Stimulated activated naive CD8-positive, alpha-beta T cell treated with anti-CD3 and anti-CD28 coated beads, Interleukin-15, amount 100 ng/mL, for 72 hours (primary cell): ENCODE measurements around the gene MYMK.
"Not testable (repeated sequence)": the region's sequence is repeated elsewhere in the genome, so short reads cannot be mapped to it uniquely, and the experiment has no call there.

Source experiments
- ATAC-seq: fragments of 150-1000 bp; cut with Tn5 transposase; 2 replicates; pipeline ENCODE4 v1.10.0; 2021; ENCODE audit warnings: mild to moderate bottlenecking, moderate library complexity
- DNase-seq, 2 donors: peaks; one replicate each; pipeline ENCODE4 v3.0.0; 2021 to 2022
- H3K27ac Mint-ChIP-seq, 2 donors: one replicate each; pipeline ENCODE4 v1.8.0; 2022; ENCODE audit warnings: mild to moderate bottlenecking in 2 of 2, mixed read lengths in 2 of 2, moderate library complexity in 2 of 2
- H3K27me3 Mint-ChIP-seq: one replicate; pipeline ENCODE4 v1.8.0; 2022; ENCODE audit warnings: mixed read lengths
- H3K4me1 Mint-ChIP-seq: one replicate; pipeline ENCODE4 v1.8.0; 2022; ENCODE audit warnings: mild to moderate bottlenecking, mixed read lengths
- H3K4me3 Mint-ChIP-seq, 2 donors: one replicate each; pipeline ENCODE4 v1.8.0; 2022; ENCODE audit warnings: mild to moderate bottlenecking in 2 of 2, mixed read lengths in 2 of 2, moderate library complexity in 1 of 2
- H3K9me3 Mint-ChIP-seq, 2 donors: one replicate each; pipeline ENCODE4 v1.8.0; 2022; ENCODE audit warnings: mixed read lengths in 2 of 2

The MYMK gene

GRCh38 chr9:133524679-133525228 lies at the start of gene MYMK:
MYMK (minus strand) TSS chr9:133524959; CDS start chr9:133524844, 115 bp downstream.
- H3K27me3 Mint-ChIP-seq = peaks cover 13% of the 10 kb centered on the region

GRCh38 chr9:133573791-133574515 lies 49.2 kb upstream of the MYMK start:
- H3K27me3 Mint-ChIP-seq = peaks cover 39% of the 10 kb centered on the region
- peaks cover 22% of the 10 kb centered on the region for H3K4me1 Mint-ChIP-seq
- no peak overlapping the region for H3K4me3 Mint-ChIP-seq
- peak overlapping the region; percentile 13 to 51 for H3K27ac Mint-ChIP-seq
- ATAC-seq (no peak), DNase-seq (no peak)
- H3K9me3 Mint-ChIP-seq = no peaks in the 10 kb centered on the region

More at GRCh38 chr9:133524679-133525228, at the start of gene MYMK:
- Mint-ChIP-seq H3K4me3 (no peak within 1 kb of the TSS), H3K4me1 (peaks cover 8% of the 10 kb centered on the region), H3K9me3 (no peaks in the 10 kb centered on the region), H3K27ac (no peak within 1 kb of the TSS)
- DNase-seq = no peak
- no peak for ATAC-seq

- Mint-ChIP-seq H3K27me3 (peaks cover 28% of the 10 kb centered on the region), H3K9me3 (no peaks in the 10 kb centered on the region), H3K4me3 (no peak overlapping the region), H3K27ac (no peak overlapping the region), H3K4me1 (peaks cover 22% of the 10 kb centered on the region)
- no peak for ATAC-seq
- DNase-seq = no peak
These were observed 48.1 kb upstream of the MYMK start for GRCh38 chr9:133572821-133573361.

- H3K4me1 Mint-ChIP-seq = peaks cover 17% of the 10 kb centered on the region
- ATAC-seq = no peak
- H3K27me3 Mint-ChIP-seq = peaks cover 20% of the 10 kb centered on the region
- DNase-seq = no peak
- H3K27ac Mint-ChIP-seq = no peak overlapping the region
- H3K9me3 Mint-ChIP-seq = no peaks in the 10 kb centered on the region
- H3K4me3 Mint-ChIP-seq = no peak overlapping the region
These were observed 47.3 kb upstream of the MYMK start for GRCh38 chr9:133571896-133572595.

GRCh38 chr9:133571391-133571890 lies 46.7 kb upstream of the MYMK start:
- no peaks in the 10 kb centered on the region for H3K9me3 Mint-ChIP-seq
- ATAC-seq (no peak), DNase-seq (no peak)
- no peak overlapping the region for H3K27ac Mint-ChIP-seq
- no peak overlapping the region for H3K4me3 Mint-ChIP-seq
- H3K27me3 Mint-ChIP-seq = peaks cover 14% of the 10 kb centered on the region
- H3K4me1 Mint-ChIP-seq = peaks cover 11% of the 10 kb centered on the region

- ATAC-seq = no peak
- no peak overlapping the region for H3K27ac Mint-ChIP-seq
- no peaks in the 10 kb centered on the region for H3K9me3 Mint-ChIP-seq
- H3K4me3 Mint-ChIP-seq = no peak overlapping the region
- H3K27me3 Mint-ChIP-seq = peaks cover 6% of the 10 kb centered on the region
- DNase-seq = no peak
- peaks cover 4% of the 10 kb centered on the region for H3K4me1 Mint-ChIP-seq
These were observed 45.9 kb upstream of the MYMK start for GRCh38 chr9:133570691-133571080.

- no peaks in the 10 kb centered on the region for H3K9me3 Mint-ChIP-seq
- ATAC-seq = no peak
- no peak for DNase-seq
- no peak overlapping the region for H3K27ac Mint-ChIP-seq
- H3K27me3 Mint-ChIP-seq = peaks cover under 1% of the 10 kb centered on the region
- no peaks in the 10 kb centered on the region for H3K4me1 Mint-ChIP-seq
- H3K4me3 Mint-ChIP-seq = no peak overlapping the region
These were observed 45.3 kb upstream of the MYMK start for GRCh38 chr9:133569891-133570690.

- DNase-seq (no peak), ATAC-seq (no peak)
- Mint-ChIP-seq H3K4me3 (no peak overlapping the region), H3K4me1 (no peaks in the 10 kb centered on the region), H3K27me3 (no peaks in the 10 kb centered on the region), H3K9me3 (no peaks in the 10 kb centered on the region), H3K27ac (no peak overlapping the region)
These were observed 44.5 kb upstream of the MYMK start for GRCh38 chr9:133569121-133569785.

- Mint-ChIP-seq H3K4me1 (peaks cover 5% of the 10 kb centered on the region), H3K27me3 (peaks cover 8% of the 10 kb centered on the region), H3K9me3 (no peaks in the 10 kb centered on the region), H3K27ac (no peak overlapping the region), H3K4me3 (no peak overlapping the region)
- DNase-seq (no peak), ATAC-seq (no peak)
These were observed 43.4 kb upstream of the MYMK start for GRCh38 chr9:133568186-133568585.

GRCh38 chr9:133566817-133567216 lies 42.1 kb upstream of the MYMK start:
- DNase-seq = no peak
- peak; percentile 33 for ATAC-seq
- peaks cover 7% of the 10 kb centered on the region for H3K4me1 Mint-ChIP-seq
- no peak overlapping the region for H3K4me3 Mint-ChIP-seq
- H3K27me3 Mint-ChIP-seq = peaks cover 9% of the 10 kb centered on the region
- no peak overlapping the region for H3K27ac Mint-ChIP-seq
- H3K9me3 Mint-ChIP-seq = no peaks in the 10 kb centered on the region

GRCh38 chr9:133566382-133566781 lies 41.6 kb upstream of the MYMK start:
- ATAC-seq (no peak), DNase-seq (no peak)
- H3K4me3 Mint-ChIP-seq = no peak overlapping the region
- no peak overlapping the region for H3K27ac Mint-ChIP-seq
- H3K4me1 Mint-ChIP-seq = peaks cover 7% of the 10 kb centered on the region
- peaks cover 9% of the 10 kb centered on the region for H3K27me3 Mint-ChIP-seq
- no peaks in the 10 kb centered on the region for H3K9me3 Mint-ChIP-seq

- ATAC-seq = no peak
- DNase-seq = no peak
- H3K9me3 Mint-ChIP-seq = no peaks in the 10 kb centered on the region
- no peak overlapping the region for H3K4me3 Mint-ChIP-seq
- H3K4me1 Mint-ChIP-seq = peaks cover 7% of the 10 kb centered on the region
- peaks cover 9% of the 10 kb centered on the region for H3K27me3 Mint-ChIP-seq
- H3K27ac Mint-ChIP-seq = no peak overlapping the region
These were observed 39.8 kb upstream of the MYMK start for GRCh38 chr9:133564451-133565116.

GRCh38 chr9:133563814-133564213 lies 39.1 kb upstream of the MYMK start:
- H3K4me1 Mint-ChIP-seq = peaks cover 11% of the 10 kb centered on the region
- not testable (repeated sequence) for H3K9me3 Mint-ChIP-seq, H3K4me3 Mint-ChIP-seq, ATAC-seq, DNase-seq
- peak overlapping the region in 1 of 2 donors; percentile 98 for H3K27ac Mint-ChIP-seq
- peaks cover 11% of the 10 kb centered on the region for H3K27me3 Mint-ChIP-seq

GRCh38 chr9:133563291-133563796 lies 38.6 kb upstream of the MYMK start:
- H3K27me3 Mint-ChIP-seq = peaks cover 16% of the 10 kb centered on the region
- H3K27ac Mint-ChIP-seq = peak overlapping the region in 1 of 2 donors; percentile 98
- H3K4me1 Mint-ChIP-seq = peaks cover 15% of the 10 kb centered on the region
- no peaks in the 10 kb centered on the region for H3K9me3 Mint-ChIP-seq
- ATAC-seq (no peak), DNase-seq (no peak)
- H3K4me3 Mint-ChIP-seq = no peak overlapping the region
